K562 (cell line): ENCODE measurements around the gene SMCO4. TPM values are rescaled to one million over a fixed set of nuclear protein-coding genes. Genes with fewer than 3 reads are reported as not detected.

Experiments used
- BDP1 ChIP-seq: IDR thresholded peaks from 3 replicates; pipeline ENCODE4 v1.6.1; 2011; ENCODE audit not compliant: insufficient read length, insufficient read depth
- BRD9 ChIP-seq: fragments of 450-650 bp; IDR thresholded peaks from 2 replicates; pipeline ENCODE4 v1.6.1; 2018; ENCODE audit warnings: low read depth; ENCODE audit not compliant: partially characterized antibody
- DDX20 ChIP-seq: fragments of 450-650 bp; IDR thresholded peaks from 2 replicates; pipeline ENCODE4 v1.6.1; 2016; ENCODE audit warnings: missing genetic modification characterization, low read depth, mild to moderate bottlenecking, missing compliant biosample characterization, moderate library complexity
- FOXP1 ChIP-seq: sonication (generic); formaldehyde crosslinking; IDR thresholded peaks from 2 replicates; pipeline ENCODE4 v1.8.0; 2022; ENCODE audit warnings: mild to moderate bottlenecking, missing genetic modification reagents
- HNRNPUL1 ChIP-seq: fragments of 200-400 bp; formaldehyde crosslinking; IDR thresholded peaks from 2 replicates; pipeline ENCODE4 v1.6.1; 2017; ENCODE audit warnings: low read length
- KDM2B ChIP-seq: fragments of 250-450 bp; sonication (Bioruptor Pico); IDR thresholded peaks from 2 replicates; pipeline ENCODE4 v1.8.0; 2021; ENCODE audit warnings: mild to moderate bottlenecking, moderate library complexity
- MECOM ChIP-seq: fragments of 250-450 bp; sonication (Bioruptor Pico); IDR thresholded peaks from 2 replicates; pipeline ENCODE4 v1.8.0; 2022; ENCODE audit warnings: inconsistent platforms
- MITF ChIP-seq: IDR thresholded peaks from 2 replicates; pipeline ENCODE4 v1.6.1; 2014; ENCODE audit warnings: antibody characterized with exemption
- PCBP1 ChIP-seq: fragments of 200-400 bp; formaldehyde crosslinking; IDR thresholded peaks from 2 replicates; pipeline ENCODE4 v1.6.1; 2018; ENCODE audit warnings: mild to moderate bottlenecking, low read depth, low read length; ENCODE audit not compliant: poor library complexity, severe bottlenecking
- SIX5 ChIP-seq, 2 experiments: IDR thresholded peaks; 2 replicates each; pipeline ENCODE4 v1.6.1; 2011; ENCODE audit warnings: low read length in 2 of 2, borderline replicate concordance in 1 of 2, low read depth in 1 of 2, mild to moderate bottlenecking in 1 of 2, moderate library complexity in 1 of 2; ENCODE audit not compliant: insufficient read depth in 1 of 2
- SMAD2 ChIP-seq: fragments of 150-350 bp; IDR thresholded peaks from 2 replicates; pipeline ENCODE4 v1.6.1; 2014; ENCODE audit warnings: low read depth, mild to moderate bottlenecking, low read length
- ZBTB7A ChIP-seq: IDR thresholded peaks from 2 replicates; pipeline ENCODE4 v1.6.1; 2011; ENCODE audit warnings: low read depth, mild to moderate bottlenecking, low read length, moderate library complexity, borderline replicate concordance; ENCODE audit not compliant: control insufficient read depth
- ZNF609 ChIP-seq: sonication (generic); formaldehyde crosslinking; IDR thresholded peaks from 2 replicates; pipeline ENCODE4 v1.8.1; 2023; ENCODE audit warnings: missing genetic modification reagents, mild to moderate bottlenecking, borderline replicate concordance
- polyA plus RNA-seq, 8 experiments: library from polyadenylated mRNA; depleted of rRNA in 4 of 8; stranded (reverse) in 5 of 8; unstranded in 3 of 8; fragments of >200 nt; fragmentation: Nextera tagmentation in 2 of 8; fragmentation: Illumina TruSeq in 1 of 8; extraction: Ambion mirVana in 2 of 8; extraction: Trizol in 1 of 8; gene quantifications; 2 replicates each; pipeline versions ENCODE4 v1.2.1 to v1.2.3, GENCODE V29; 2011 to 2014; ENCODE audit warnings: inconsistent platforms in 1 of 8, missing spikeins in 1 of 8
- total RNA-seq, 7 experiments: library from RNA; depleted of rRNA in 6 of 7; stranded (reverse); fragments of >200 nt in 6 of 7; fragmentation: Illumina TruSeq in 2 of 7; extraction: Trizol in 2 of 7; gene quantifications; 2 replicates each; pipeline versions ENCODE4 v1.2.1 to v1.2.3, GENCODE V29; 2011 to 2021; ENCODE audit warnings: low replicate concordance in 1 of 7
- TF ChIP-seq, protein P1 (sequence below): fragments of 250-450 bp; sonication (Bioruptor Pico); IDR thresholded peaks from 2 replicates; pipeline ENCODE4 v1.6.1; 2021; ENCODE audit warnings: mild to moderate bottlenecking
- TF ChIP-seq, protein P2 (sequence below): fragments of 250-450 bp; sonication (Bioruptor Pico); IDR thresholded peaks from 2 replicates; pipeline ENCODE4 v1.4.0; 2020; ENCODE audit warnings: mild to moderate bottlenecking, moderate library complexity
- TF ChIP-seq, protein P3 (sequence below): fragments of 250-450 bp; sonication (Bioruptor Pico); IDR thresholded peaks from 2 replicates; pipeline ENCODE4 v1.8.0; 2022; ENCODE audit warnings: inconsistent platforms, mild to moderate bottlenecking, moderate library complexity, borderline replicate concordance

The SMCO4 gene
- total and polyA plus RNA-seq, 9 of the 15 experiments (the other 6 are each of a cell fraction or from before 2014, with no cell fraction given): 1.8 to 27.8 (median 15.3) TPM

DNA sequence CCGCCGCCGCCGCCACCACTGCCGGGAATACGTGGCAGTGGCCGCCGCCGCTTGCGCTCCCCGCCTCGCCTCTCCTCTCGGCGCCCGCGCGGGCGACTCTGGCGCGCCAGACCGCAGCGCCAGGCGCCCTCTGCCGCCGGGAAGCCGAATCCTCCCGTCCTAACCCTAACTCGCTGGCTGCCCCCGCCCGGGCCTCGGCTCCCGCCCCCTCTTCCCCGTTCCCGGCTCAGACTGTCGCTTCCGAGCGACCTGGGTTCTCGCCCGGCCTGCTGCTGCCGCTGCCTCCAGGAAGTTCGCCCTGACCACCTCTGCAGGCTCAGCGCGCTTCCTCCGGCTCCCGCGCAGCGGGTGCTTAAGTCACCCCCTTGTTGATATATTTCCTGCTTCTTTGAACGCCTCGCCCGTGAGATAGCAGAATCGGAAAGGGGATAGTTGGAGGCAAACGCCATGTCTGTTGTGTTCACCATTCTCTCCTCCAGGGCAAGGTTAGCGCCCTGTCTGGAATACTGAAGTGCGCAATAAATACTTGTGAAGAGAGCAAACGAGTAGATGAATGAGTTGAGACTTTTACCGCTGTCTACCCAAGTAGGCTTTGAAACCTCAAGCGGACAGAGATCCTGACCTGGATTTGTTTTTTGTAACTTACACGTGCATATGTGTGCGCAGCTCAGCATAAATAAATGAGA, at the start of gene SMCO4 (continued):
- TF ChIP-seq ZNF609 (CRISPR knock-in tag) (no peak), SMAD2 (no peak), DDX20 (tag) (no peak), HNRNPUL1 (no peak), FOXP1 (CRISPR knock-in tag) (no peak), ZBTB7A (no peak; the same call in 1 of the 2 replicates), SIX5 (IDR thresholded peaks at IDR 0.05; ENCODE audit: borderline replicate concordance in 1 of 2, insufficient read depth in 1 of 2, low read depth in 1 of 2, low read length in 2 of 2) (no peak), PCBP1 (no peak), KDM2B (CRISPR knock-in tag) (no peak), BRD9 (no peak), BDP1 (no peak), MECOM (CRISPR knock-in tag) (no peak), MITF (no peak)
- TF ChIP-seq, protein P1, sequence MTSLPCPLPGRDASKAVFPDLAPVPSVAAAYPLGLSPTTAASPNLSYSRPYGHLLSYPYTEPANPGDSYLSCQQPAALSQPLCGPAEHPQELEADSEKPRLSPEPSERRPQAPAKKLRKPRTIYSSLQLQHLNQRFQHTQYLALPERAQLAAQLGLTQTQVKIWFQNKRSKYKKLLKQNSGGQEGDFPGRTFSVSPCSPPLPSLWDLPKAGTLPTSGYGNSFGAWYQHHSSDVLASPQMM (CRISPR knock-in tag): no peak
- TF ChIP-seq, protein P2, sequence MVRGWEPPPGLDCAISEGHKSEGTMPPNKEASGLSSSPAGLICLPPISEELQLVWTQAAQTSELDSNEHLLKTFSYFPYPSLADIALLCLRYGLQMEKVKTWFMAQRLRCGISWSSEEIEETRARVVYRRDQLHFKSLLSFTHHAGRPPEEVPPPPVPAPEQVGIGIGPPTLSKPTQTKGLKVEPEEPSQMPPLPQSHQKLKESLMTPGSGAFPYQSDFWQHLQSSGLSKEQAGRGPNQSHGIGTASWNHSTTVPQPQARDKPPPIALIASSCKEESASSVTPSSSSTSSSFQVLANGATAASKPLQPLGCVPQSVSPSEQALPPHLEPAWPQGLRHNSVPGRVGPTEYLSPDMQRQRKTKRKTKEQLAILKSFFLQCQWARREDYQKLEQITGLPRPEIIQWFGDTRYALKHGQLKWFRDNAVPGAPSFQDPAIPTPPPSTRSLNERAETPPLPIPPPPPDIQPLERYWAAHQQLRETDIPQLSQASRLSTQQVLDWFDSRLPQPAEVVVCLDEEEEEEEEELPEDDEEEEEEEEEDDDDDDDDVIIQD (CRISPR knock-in tag): no peak
- TF ChIP-seq, protein P3, sequence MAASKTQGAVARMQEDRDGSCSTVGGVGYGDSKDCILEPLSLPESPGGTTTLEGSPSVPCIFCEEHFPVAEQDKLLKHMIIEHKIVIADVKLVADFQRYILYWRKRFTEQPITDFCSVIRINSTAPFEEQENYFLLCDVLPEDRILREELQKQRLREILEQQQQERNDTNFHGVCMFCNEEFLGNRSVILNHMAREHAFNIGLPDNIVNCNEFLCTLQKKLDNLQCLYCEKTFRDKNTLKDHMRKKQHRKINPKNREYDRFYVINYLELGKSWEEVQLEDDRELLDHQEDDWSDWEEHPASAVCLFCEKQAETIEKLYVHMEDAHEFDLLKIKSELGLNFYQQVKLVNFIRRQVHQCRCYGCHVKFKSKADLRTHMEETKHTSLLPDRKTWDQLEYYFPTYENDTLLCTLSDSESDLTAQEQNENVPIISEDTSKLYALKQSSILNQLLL (CRISPR knock-in tag): no peak
